A673 (cell line): Measurements from ENCODE around the gene CLEC20A. TPM values are rescaled to one million over a fixed set of nuclear protein-coding genes. Genes with fewer than 3 reads are reported as not detected.

ENCODE experiments used
- BruUV-seq: library from RNA; stranded (reverse); fragments of 400-500 nt; replicated peaks from 2 replicates; lab custom pipeline; 2021; lab: Mats Ljungman, UMichigan
- CTCF ChIA-PET: fragments of 300-600 bp; sonication (Branson Sonifier 250); formaldehyde crosslinking; loops from one replicate; lab custom pipeline; 2022; ENCODE audit warnings: antibody characterized with exemption; lab: Charles Lee
- POLR2A ChIA-PET: fragments of 300-600 bp; sonication (Branson Sonifier 250); formaldehyde crosslinking; loops from one replicate; lab custom pipeline; 2022; ENCODE audit warnings: antibody characterized with exemption; ENCODE audit not compliant: low non-redundant PET; lab: Charles Lee
- DNase-seq: peaks from one replicate; pipeline ENCODE4 v3.0.0-alpha.2; 2015; ENCODE audit warnings: low spot score
- H3K27ac ChIP-seq: fragments of 200-600 bp; sonication (generic); 2 replicates; pipeline ENCODE4 v1.5.1; 2016; ENCODE audit warnings: mixed run types, low read depth, mild to moderate bottlenecking, mixed read lengths, antibody characterized with exemption, low read length; ENCODE audit not compliant: poor library complexity, severe bottlenecking
- H3K27me3 ChIP-seq: fragments of 200-600 bp; sonication (generic); replicated peaks from 2 replicates; pipeline ENCODE4 v1.6.1; 2017; ENCODE audit warnings: mixed run types, low read depth, mild to moderate bottlenecking, mixed read lengths, antibody characterized with exemption, low read length; ENCODE audit not compliant: insufficient read depth, poor library complexity
- H3K36me3 ChIP-seq: fragments of 200-600 bp; sonication (generic); 2 replicates; pipeline ENCODE4 v1.6.1; 2016; ENCODE audit warnings: mixed run types, mild to moderate bottlenecking, mixed read lengths, antibody characterized with exemption, low read length; ENCODE audit not compliant: insufficient read depth, poor library complexity, severe bottlenecking
- H3K4me1 ChIP-seq: fragments of 200-600 bp; sonication (generic); 2 replicates; pipeline ENCODE4 v1.6.1; 2017; ENCODE audit warnings: mixed run types, mild to moderate bottlenecking, mixed read lengths, antibody characterized with exemption, low read length; ENCODE audit not compliant: insufficient read depth, poor library complexity, severe bottlenecking
- H3K4me3 ChIP-seq: fragments of 200-600 bp; sonication (generic); 2 replicates; pipeline ENCODE4 v1.5.1; 2016; ENCODE audit warnings: low read depth, mixed run types, mild to moderate bottlenecking, mixed read lengths, low read length; ENCODE audit not compliant: poor library complexity, severe bottlenecking
- H3K9me3 ChIP-seq: fragments of 200-600 bp; sonication (generic); 2 replicates; pipeline ENCODE4 v1.6.1; 2016; ENCODE audit warnings: mixed run types, low read depth, mild to moderate bottlenecking, mixed read lengths, antibody characterized with exemption, low read length; ENCODE audit not compliant: poor library complexity, severe bottlenecking
- CTCF ChIP-seq: fragments of 300-800, 200-600 bp; sonication (generic); conservative IDR thresholded peaks from 2 replicates; pipeline ENCODE4 v1.5.1; 2017; ENCODE audit warnings: low read depth, mild to moderate bottlenecking, antibody characterized with exemption, low read length, moderate library complexity, mixed read lengths
- EZH2 ChIP-seq: fragments of 200-600 bp; sonication (generic); IDR thresholded peaks from 2 replicates; pipeline ENCODE4 v1.6.1; 2017; ENCODE audit warnings: borderline replicate concordance, low read depth, mild to moderate bottlenecking, mixed read lengths, antibody characterized with exemption, low read length; ENCODE audit not compliant: poor library complexity, severe bottlenecking
- intact Hi-C: fragments of 100-400 bp; cut with micrococcal nuclease; formaldehyde crosslinking; loops from one replicate; pipeline ENCODE4 v1.10.0; 2022; ENCODE audit not compliant: unreplicated experiment
- total RNA-seq: library from RNA; stranded (reverse); gene quantifications from 2 replicates; pipeline ENCODE4 v1.2.3, GENCODE V29; 2021

Gene CLEC20A
- total RNA-seq, 1 experiment from 2014 or later: not detected

GRCh38 chr1:178528228-178528952, 31.6 kb upstream of the CLEC20A start:
- POLR2A ChIA-PET: interaction anchor here (0.6 kb wide), 1 partner anchor 225 kb away, joined by 3 read pairs; no protein-coding TSS in a partner anchor
- no peaks in the 10 kb centered on the region for H3K36me3 ChIP-seq
- no TSS peak for BruUV-seq

GRCh38 chr1:178527117-178527516, 30.4 kb upstream of the CLEC20A start:
- POLR2A ChIA-PET: no interaction called here

More at GRCh38 chr1:178528228-178528952, 31.6 kb upstream of the CLEC20A start:
- no peaks in the 10 kb centered on the region for H3K9me3 ChIP-seq
- peak; percentile 81 for DNase-seq
- intact Hi-C loops: loop anchor here (5.0 kb wide), 1 partner anchor 226 kb away; no protein-coding TSS in a partner anchor
- TF ChIP-seq EZH2 (no peak), CTCF (no peak)
- H3K4me1 ChIP-seq: peaks cover 11% of the 10 kb centered on the region
- H3K27me3 ChIP-seq: no peaks in the 10 kb centered on the region
- no peak overlapping the region for H3K4me3 ChIP-seq
- CTCF ChIA-PET: interaction anchor here (0.6 kb wide), 1 partner anchor 27 kb away, joined by 4 read pairs; no protein-coding TSS in a partner anchor
- H3K27ac ChIP-seq: no peak overlapping the region

GRCh38 chr1:178521241-178521640, 24.5 kb upstream of the CLEC20A start:
- Histone ChIP-seq H3K9me3 (no peaks in the 10 kb centered on the region), H3K27me3 (no peaks in the 10 kb centered on the region), H3K27ac (no peak overlapping the region), H3K36me3 (no peaks in the 10 kb centered on the region), H3K4me1 (no peaks in the 10 kb centered on the region), H3K4me3 (no peak overlapping the region)
- BruUV-seq: no TSS peak
- no peak for TF ChIP-seq CTCF
- TF ChIP-seq EZH2: no peak
- CTCF ChIA-PET: no interaction called here
- intact Hi-C loops: no loop called here
- no peak for DNase-seq
- POLR2A ChIA-PET: no interaction called here

More at GRCh38 chr1:178527117-178527516, 30.4 kb upstream of the CLEC20A start:
- H3K4me1 ChIP-seq: peaks cover 11% of the 10 kb centered on the region
- H3K27me3 ChIP-seq: no peaks in the 10 kb centered on the region
- no peaks in the 10 kb centered on the region for H3K9me3 ChIP-seq
- intact Hi-C loops: loop anchor here (5.0 kb wide), 1 partner anchor 225 kb away; no protein-coding TSS in a partner anchor
- H3K36me3 ChIP-seq: no peaks in the 10 kb centered on the region
- H3K27ac ChIP-seq: no peak overlapping the region
- DNase-seq: no peak
- H3K4me3 ChIP-seq: no peak overlapping the region
- BruUV-seq: no TSS peak
- TF ChIP-seq CTCF (no peak), EZH2 (no peak)
- CTCF ChIA-PET: no interaction called here
